ENCODE results near the gene S1PR4.

DNA sequence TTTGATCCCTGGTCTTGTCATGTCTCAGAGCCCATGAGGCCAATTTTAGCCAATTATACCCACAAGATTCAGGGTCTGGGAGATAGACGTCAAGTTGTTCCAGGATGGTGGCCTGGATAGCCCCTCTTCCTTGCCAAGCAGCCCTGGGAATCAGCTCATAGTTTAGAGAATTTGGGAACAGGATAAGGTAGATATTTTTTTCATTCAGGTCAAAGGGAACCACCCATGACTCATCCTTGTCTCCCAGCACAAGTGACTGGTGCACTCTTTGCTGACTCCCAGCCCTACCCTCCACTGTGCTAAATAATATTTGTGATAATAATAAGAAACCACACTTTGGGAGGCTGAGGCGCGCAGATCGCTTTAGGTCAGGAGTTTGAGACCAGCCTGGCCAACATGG lies 17.1 kb upstream of the S1PR4 start:
- TF ChIP-seq, protein P1, sequence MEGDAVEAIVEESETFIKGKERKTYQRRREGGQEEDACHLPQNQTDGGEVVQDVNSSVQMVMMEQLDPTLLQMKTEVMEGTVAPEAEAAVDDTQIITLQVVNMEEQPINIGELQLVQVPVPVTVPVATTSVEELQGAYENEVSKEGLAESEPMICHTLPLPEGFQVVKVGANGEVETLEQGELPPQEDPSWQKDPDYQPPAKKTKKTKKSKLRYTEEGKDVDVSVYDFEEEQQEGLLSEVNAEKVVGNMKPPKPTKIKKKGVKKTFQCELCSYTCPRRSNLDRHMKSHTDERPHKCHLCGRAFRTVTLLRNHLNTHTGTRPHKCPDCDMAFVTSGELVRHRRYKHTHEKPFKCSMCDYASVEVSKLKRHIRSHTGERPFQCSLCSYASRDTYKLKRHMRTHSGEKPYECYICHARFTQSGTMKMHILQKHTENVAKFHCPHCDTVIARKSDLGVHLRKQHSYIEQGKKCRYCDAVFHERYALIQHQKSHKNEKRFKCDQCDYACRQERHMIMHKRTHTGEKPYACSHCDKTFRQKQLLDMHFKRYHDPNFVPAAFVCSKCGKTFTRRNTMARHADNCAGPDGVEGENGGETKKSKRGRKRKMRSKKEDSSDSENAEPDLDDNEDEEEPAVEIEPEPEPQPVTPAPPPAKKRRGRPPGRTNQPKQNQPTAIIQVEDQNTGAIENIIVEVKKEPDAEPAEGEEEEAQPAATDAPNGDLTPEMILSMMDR (IDR thresholded peaks at IDR 0.05; ENCODE audit: low read length): no peak
- no peak for TF ChIP-seq EZH2 (optimal IDR thresholded peaks at IDR 0.05; ENCODE audit: low read depth, low read length)
